HepG2 (cell line): ENCODE measurements around the gene STX12. TPM values are rescaled to one million over a fixed set of nuclear protein-coding genes. Genes with fewer than 3 reads are reported as not detected.
A peak's percentile ranks its signal among the peaks of the same experiment; 100 is the strongest.

ENCODE experiments used
- ARID2 ChIP-seq: sonication (generic); formaldehyde crosslinking; IDR thresholded peaks from 2 replicates; pipeline ENCODE4 v1.8.1; 2022; ENCODE audit warnings: mild to moderate bottlenecking, missing genetic modification reagents, borderline replicate concordance
- ARNTL ChIP-seq: sonication (generic); formaldehyde crosslinking; IDR thresholded peaks from 2 replicates; pipeline ENCODE4 v1.4.0; 2020; ENCODE audit warnings: mild to moderate bottlenecking, missing genetic modification reagents
- CREB1 ChIP-seq, 2 experiments: fragments of 450-650 bp in 1 of 2; IDR thresholded peaks; 2 replicates each; pipeline ENCODE4 v1.6.1; 2016 to 2017; ENCODE audit warnings: control low read depth in 1 of 2, mild to moderate bottlenecking in 1 of 2, missing compliant biosample characterization in 1 of 2, missing genetic modification characterization in 1 of 2
- FOXP4 ChIP-seq: sonication (generic); formaldehyde crosslinking; IDR thresholded peaks from 2 replicates; pipeline ENCODE4 v1.4.0; 2020; ENCODE audit warnings: missing genetic modification reagents
- MLXIP ChIP-seq: sonication (generic); formaldehyde crosslinking; IDR thresholded peaks from 2 replicates; pipeline ENCODE4 v1.9.0; 2021; ENCODE audit warnings: missing genetic modification reagents, borderline replicate concordance
- REST ChIP-seq, 2 experiments: IDR thresholded peaks; 2 replicates each; pipeline ENCODE4 v1.6.1; 2011 to 2012; ENCODE audit warnings: low read length in 2 of 2, borderline replicate concordance in 1 of 2, low read depth in 1 of 2, mild to moderate bottlenecking in 1 of 2, moderate library complexity in 1 of 2
- RFXANK ChIP-seq: IDR thresholded peaks from 2 replicates; pipeline ENCODE4 v1.6.1; 2016
- SOX5 ChIP-seq: IDR thresholded peaks from 2 replicates; pipeline ENCODE4 v1.6.1; 2016; ENCODE audit warnings: borderline replicate concordance
- SP140L ChIP-seq: sonication (generic); formaldehyde crosslinking; IDR thresholded peaks from 2 replicates; pipeline ENCODE4 v1.4.0; 2020; ENCODE audit warnings: missing genetic modification reagents, borderline replicate concordance
- TOPORS ChIP-seq: sonication (generic); formaldehyde crosslinking; IDR thresholded peaks from 2 replicates; pipeline ENCODE4 v1.8.0; 2023; ENCODE audit warnings: mild to moderate bottlenecking, missing genetic modification reagents
- USF2 ChIP-seq, 2 experiments: sonication (generic) in 1 of 2; formaldehyde crosslinking in 1 of 2; IDR thresholded peaks; 2 replicates each; pipeline versions ENCODE4 v1.5.1 to v1.6.1; 2011 to 2020; ENCODE audit warnings: borderline replicate concordance in 1 of 2, low read depth in 1 of 2, low read length in 1 of 2, mild to moderate bottlenecking in 1 of 2, missing genetic modification reagents in 1 of 2, moderate library complexity in 1 of 2
- ZNF205 ChIP-seq: IDR thresholded peaks from 2 replicates; pipeline ENCODE4 v1.6.1; 2018; ENCODE audit warnings: missing biosample characterization, missing genetic modification reagents
- ZNF251 ChIP-seq: sonication (generic); formaldehyde crosslinking; IDR thresholded peaks from 2 replicates; pipeline ENCODE4 v1.9.0; 2021; ENCODE audit warnings: mild to moderate bottlenecking, missing genetic modification reagents
- ZNF343 ChIP-seq: sonication (generic); formaldehyde crosslinking; IDR thresholded peaks from 2 replicates; pipeline ENCODE4 v1.4.0; 2020; ENCODE audit warnings: mild to moderate bottlenecking, missing genetic modification reagents
- ZNF510 ChIP-seq: sonication (generic); formaldehyde crosslinking; IDR thresholded peaks from 2 replicates; pipeline ENCODE4 v1.4.0; 2020; ENCODE audit warnings: low read depth, mild to moderate bottlenecking, missing genetic modification reagents
- ZNF678 ChIP-seq: sonication (generic); formaldehyde crosslinking; IDR thresholded peaks from 2 replicates; pipeline ENCODE4 v1.4.0; 2020; ENCODE audit warnings: mild to moderate bottlenecking, missing genetic modification reagents
- polyA plus RNA-seq, 8 experiments: library from polyadenylated mRNA; depleted of rRNA in 3 of 8; stranded (reverse) in 7 of 8; unstranded in 1 of 8; fragments of >200 nt; fragmentation: Illumina TruSeq in 4 of 8; extraction: Trizol in 4 of 8; gene quantifications; 2 replicates each; pipeline versions ENCODE4 v1.2.1 to v1.2.3, GENCODE V29; 2011 to 2016; ENCODE audit warnings: low read depth in 4 of 8, missing spikeins in 1 of 8, mixed read lengths in 1 of 8; ENCODE audit not compliant: insufficient read depth in 1 of 8
- total RNA-seq, 5 experiments: library from RNA; depleted of rRNA; stranded (reverse); fragments of >200 nt; fragmentation: Illumina TruSeq; extraction: Trizol; gene quantifications; 2 replicates each; pipeline ENCODE4 v1.2.3, GENCODE V29; 2016; ENCODE audit warnings: low read depth in 1 of 5

Gene STX12
- total and polyA plus RNA-seq, 2 of the 13 experiments (the other 11 are each of a cell fraction or from before 2014, with no cell fraction given): 9.0 to 19.7 TPM

- TF ChIP-seq REST (IDR thresholded peaks at IDR 0.05; ENCODE audit: borderline replicate concordance in 1 of 2, low read depth in 1 of 2, low read length in 2 of 2) (peak in 1 of 2 experiments; percentile 74; a peak in 1 of 4 replicates), SOX5 (CRISPR knock-in tag) (peak; percentile 58; the same call in 1 of the 2 replicates), ZNF205 (CRISPR knock-in tag) (peak; percentile 65), RFXANK (0 out of 2 replicates have a peak, but pooled peaks have one; percentile 19), ZNF251 (CRISPR knock-in tag) (no peak), MLXIP (CRISPR knock-in tag) (0 out of 2 replicates have a peak, but pooled peaks have one; percentile 56), ARID2 (no peak), USF2 (IDR thresholded peaks at IDR 0.05; ENCODE audit: low read depth, low read length) (no peak), USF2 (CRISPR knock-in tag; IDR thresholded peaks at IDR 0.05; ENCODE audit: borderline replicate concordance) (no peak), ZNF343 (CRISPR knock-in tag) (no peak), ARNTL (CRISPR knock-in tag) (peak; percentile 72), FOXP4 (CRISPR knock-in tag) (peak; percentile 40; the same call in 1 of the 2 replicates), ZNF678 (CRISPR knock-in tag) (0 out of 2 replicates have a peak, but pooled peaks have one; percentile 51), ZNF510 (CRISPR knock-in tag) (0 out of 2 replicates have a peak, but pooled peaks have one; percentile 63), TOPORS (CRISPR knock-in tag) (0 out of 2 replicates have a peak, but pooled peaks have one; percentile 2), CREB1 (IDR thresholded peaks at IDR 0.05) (peak; percentile 30; the same call in 1 of the 2 replicates), CREB1 (CRISPR knock-in tag; IDR thresholded peaks at IDR 0.05) (peak; percentile 89), SP140L (CRISPR knock-in tag) (no peak)
Measured at GRCh38 chr1:27830621-27831440, 57.8 kb downstream of the STX12 start, which contains the start of gene PPP1R8 (continued).
